ENCODE data around the gene KSR2. TPM values are rescaled to one million over a fixed set of nuclear protein-coding genes. Genes with fewer than 3 reads are reported as not detected.
A peak's percentile ranks its signal among the peaks of the same experiment; 100 is the strongest.

Gene KSR2
- total and polyA plus RNA-seq, 2 of the 13 experiments (the other 11 are each of a cell fraction or from before 2014, with no cell fraction given): 0.02 TPM; not detected in 1

DNA sequence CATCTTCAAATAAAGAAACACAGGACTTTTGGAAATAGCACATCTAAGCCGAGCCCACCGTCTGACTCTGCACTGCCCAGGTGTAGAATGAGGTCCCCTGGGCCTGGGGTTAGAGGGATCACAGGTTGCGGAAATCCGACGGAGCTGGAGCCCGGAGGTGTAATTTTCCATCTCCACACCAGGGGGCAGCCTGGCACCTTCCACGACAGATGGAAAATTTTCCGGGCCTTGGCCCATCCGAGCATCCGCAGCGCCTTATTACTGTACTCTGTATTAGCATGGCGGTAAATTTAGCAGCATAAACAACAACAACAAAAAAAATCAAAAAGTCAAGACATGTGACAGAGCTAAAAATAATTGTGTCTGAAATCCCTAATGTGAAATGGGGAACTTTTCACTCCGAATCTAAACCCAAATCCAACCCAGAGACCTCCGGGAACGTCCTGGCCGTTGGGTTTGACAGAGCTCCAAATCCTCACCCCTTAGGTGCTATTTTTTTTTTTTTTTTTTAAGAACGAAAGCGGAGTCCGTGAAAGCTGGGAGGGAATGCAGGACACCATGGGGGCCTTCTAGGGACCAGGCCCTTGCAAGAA is 93.9 kb downstream of the KSR2 start (continued):
- peak; percentile 72; the same call in 1 of the 2 replicates for TF ChIP-seq ZNF335 (CRISPR knock-in tag; IDR thresholded peaks at IDR 0.05)
- TF ChIP-seq, protein P1, sequence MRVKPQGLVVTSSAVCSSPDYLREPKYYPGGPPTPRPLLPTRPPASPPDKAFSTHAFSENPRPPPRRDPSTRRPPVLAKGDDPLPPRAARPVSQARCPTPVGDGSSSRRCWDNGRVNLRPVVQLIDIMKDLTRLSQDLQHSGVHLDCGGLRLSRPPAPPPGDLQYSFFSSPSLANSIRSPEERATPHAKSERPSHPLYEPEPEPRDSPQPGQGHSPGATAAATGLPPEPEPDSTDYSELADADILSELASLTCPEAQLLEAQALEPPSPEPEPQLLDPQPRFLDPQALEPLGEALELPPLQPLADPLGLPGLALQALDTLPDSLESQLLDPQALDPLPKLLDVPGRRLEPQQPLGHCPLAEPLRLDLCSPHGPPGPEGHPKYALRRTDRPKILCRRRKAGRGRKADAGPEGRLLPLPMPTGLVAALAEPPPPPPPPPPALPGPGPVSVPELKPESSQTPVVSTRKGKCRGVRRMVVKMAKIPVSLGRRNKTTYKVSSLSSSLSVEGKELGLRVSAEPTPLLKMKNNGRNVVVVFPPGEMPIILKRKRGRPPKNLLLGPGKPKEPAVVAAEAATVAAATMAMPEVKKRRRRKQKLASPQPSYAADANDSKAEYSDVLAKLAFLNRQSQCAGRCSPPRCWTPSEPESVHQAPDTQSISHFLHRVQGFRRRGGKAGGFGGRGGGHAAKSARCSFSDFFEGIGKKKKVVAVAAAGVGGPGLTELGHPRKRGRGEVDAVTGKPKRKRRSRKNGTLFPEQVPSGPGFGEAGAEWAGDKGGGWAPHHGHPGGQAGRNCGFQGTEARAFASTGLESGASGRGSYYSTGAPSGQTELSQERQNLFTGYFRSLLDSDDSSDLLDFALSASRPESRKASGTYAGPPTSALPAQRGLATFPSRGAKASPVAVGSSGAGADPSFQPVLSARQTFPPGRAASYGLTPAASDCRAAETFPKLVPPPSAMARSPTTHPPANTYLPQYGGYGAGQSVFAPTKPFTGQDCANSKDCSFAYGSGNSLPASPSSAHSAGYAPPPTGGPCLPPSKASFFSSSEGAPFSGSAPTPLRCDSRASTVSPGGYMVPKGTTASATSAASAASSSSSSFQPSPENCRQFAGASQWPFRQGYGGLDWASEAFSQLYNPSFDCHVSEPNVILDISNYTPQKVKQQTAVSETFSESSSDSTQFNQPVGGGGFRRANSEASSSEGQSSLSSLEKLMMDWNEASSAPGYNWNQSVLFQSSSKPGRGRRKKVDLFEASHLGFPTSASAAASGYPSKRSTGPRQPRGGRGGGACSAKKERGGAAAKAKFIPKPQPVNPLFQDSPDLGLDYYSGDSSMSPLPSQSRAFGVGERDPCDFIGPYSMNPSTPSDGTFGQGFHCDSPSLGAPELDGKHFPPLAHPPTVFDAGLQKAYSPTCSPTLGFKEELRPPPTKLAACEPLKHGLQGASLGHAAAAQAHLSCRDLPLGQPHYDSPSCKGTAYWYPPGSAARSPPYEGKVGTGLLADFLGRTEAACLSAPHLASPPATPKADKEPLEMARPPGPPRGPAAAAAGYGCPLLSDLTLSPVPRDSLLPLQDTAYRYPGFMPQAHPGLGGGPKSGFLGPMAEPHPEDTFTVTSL (CRISPR knock-in tag; IDR thresholded peaks at IDR 0.05; ENCODE audit: borderline replicate concordance): no peak
- no peak for TF ChIP-seq ZNF333 (CRISPR knock-in tag; IDR thresholded peaks at IDR 0.05; ENCODE audit: borderline replicate concordance)
- TF ChIP-seq, protein P2, sequence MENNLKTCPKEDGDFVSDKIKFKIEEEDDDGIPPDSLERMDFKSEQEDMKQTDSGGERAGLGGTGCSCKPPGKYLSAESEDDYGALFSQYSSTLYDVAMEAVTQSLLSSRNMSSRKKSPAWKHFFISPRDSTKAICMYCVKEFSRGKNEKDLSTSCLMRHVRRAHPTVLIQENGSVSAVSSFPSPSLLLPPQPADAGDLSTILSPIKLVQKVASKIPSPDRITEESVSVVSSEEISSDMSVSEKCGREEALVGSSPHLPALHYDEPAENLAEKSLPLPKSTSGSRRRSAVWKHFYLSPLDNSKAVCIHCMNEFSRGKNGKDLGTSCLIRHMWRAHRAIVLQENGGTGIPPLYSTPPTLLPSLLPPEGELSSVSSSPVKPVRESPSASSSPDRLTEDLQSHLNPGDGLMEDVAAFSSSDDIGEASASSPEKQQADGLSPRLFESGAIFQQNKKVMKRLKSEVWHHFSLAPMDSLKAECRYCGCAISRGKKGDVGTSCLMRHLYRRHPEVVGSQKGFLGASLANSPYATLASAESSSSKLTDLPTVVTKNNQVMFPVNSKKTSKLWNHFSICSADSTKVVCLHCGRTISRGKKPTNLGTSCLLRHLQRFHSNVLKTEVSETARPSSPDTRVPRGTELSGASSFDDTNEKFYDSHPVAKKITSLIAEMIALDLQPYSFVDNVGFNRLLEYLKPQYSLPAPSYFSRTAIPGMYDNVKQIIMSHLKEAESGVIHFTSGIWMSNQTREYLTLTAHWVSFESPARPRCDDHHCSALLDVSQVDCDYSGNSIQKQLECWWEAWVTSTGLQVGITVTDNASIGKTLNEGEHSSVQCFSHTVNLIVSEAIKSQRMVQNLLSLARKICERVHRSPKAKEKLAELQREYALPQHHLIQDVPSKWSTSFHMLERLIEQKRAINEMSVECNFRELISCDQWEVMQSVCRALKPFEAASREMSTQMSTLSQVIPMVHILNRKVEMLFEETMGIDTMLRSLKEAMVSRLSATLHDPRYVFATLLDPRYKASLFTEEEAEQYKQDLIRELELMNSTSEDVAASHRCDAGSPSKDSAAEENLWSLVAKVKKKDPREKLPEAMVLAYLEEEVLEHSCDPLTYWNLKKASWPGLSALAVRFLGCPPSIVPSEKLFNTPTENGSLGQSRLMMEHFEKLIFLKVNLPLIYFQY (CRISPR knock-in tag; IDR thresholded peaks at IDR 0.05; ENCODE audit: borderline replicate concordance): peak; percentile 36; the same call in 1 of the 2 replicates
- no peak for TF ChIP-seq ZNF660 (CRISPR knock-in tag; IDR thresholded peaks at IDR 0.05; ENCODE audit: borderline replicate concordance, low read depth)
- TF ChIP-seq ZNF788 (CRISPR knock-in tag; IDR thresholded peaks at IDR 0.05; ENCODE audit: borderline replicate concordance): no peak
- no peak for TF ChIP-seq ZFP1 (CRISPR knock-in tag; IDR thresholded peaks at IDR 0.05)
- TF ChIP-seq STAG1 (CRISPR knock-in tag; IDR thresholded peaks at IDR 0.05): peak; percentile 86
- peak; percentile 27; the same call in 1 of the 2 replicates for TF ChIP-seq GABPB1 (CRISPR knock-in tag; IDR thresholded peaks at IDR 0.05)
- TF ChIP-seq, protein P3, sequence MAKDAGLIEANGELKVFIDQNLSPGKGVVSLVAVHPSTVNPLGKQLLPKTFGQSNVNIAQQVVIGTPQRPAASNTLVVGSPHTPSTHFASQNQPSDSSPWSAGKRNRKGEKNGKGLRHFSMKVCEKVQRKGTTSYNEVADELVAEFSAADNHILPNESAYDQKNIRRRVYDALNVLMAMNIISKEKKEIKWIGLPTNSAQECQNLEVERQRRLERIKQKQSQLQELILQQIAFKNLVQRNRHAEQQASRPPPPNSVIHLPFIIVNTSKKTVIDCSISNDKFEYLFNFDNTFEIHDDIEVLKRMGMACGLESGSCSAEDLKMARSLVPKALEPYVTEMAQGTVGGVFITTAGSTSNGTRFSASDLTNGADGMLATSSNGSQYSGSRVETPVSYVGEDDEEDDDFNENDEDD (CRISPR knock-in tag; IDR thresholded peaks at IDR 0.05; ENCODE audit: borderline replicate concordance): no peak
- TF ChIP-seq ZFX (CRISPR knock-in tag; IDR thresholded peaks at IDR 0.05; ENCODE audit: low read depth): peak; percentile 27; the same call in 1 of the 2 replicates
- peak; percentile 38; the same call in 1 of the 2 replicates for TF ChIP-seq ETV5 (CRISPR knock-in tag; IDR thresholded peaks at IDR 0.05; ENCODE audit: borderline replicate concordance)
- TF ChIP-seq, protein P4, sequence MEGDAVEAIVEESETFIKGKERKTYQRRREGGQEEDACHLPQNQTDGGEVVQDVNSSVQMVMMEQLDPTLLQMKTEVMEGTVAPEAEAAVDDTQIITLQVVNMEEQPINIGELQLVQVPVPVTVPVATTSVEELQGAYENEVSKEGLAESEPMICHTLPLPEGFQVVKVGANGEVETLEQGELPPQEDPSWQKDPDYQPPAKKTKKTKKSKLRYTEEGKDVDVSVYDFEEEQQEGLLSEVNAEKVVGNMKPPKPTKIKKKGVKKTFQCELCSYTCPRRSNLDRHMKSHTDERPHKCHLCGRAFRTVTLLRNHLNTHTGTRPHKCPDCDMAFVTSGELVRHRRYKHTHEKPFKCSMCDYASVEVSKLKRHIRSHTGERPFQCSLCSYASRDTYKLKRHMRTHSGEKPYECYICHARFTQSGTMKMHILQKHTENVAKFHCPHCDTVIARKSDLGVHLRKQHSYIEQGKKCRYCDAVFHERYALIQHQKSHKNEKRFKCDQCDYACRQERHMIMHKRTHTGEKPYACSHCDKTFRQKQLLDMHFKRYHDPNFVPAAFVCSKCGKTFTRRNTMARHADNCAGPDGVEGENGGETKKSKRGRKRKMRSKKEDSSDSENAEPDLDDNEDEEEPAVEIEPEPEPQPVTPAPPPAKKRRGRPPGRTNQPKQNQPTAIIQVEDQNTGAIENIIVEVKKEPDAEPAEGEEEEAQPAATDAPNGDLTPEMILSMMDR (CRISPR knock-in tag; IDR thresholded peaks at IDR 0.05): peak; percentile 87

All from HepG2 (cell line).